Measurements from ENCODE around the gene PTGER2. TPM values are rescaled to one million over a fixed set of nuclear protein-coding genes. Genes with fewer than 3 reads are reported as not detected.
A peak's percentile ranks its signal among the peaks of the same experiment; 100 is the strongest.

PTGER2 gene
- total RNA-seq (ENCODE audit: low replicate concordance): 3.0 and 7.1 TPM in 2 replicates
- long read RNA-seq, partial matches to known transcripts: 0 of 2 reads
- long read RNA-seq, other reads (novel, unspliced or antisense): 0 of 2 reads

- H3K4me3 Mint-ChIP-seq: peak within 1 kb of the TSS; percentile 97
- H3K27me3 Mint-ChIP-seq: peaks cover 80% of the 10 kb centered on the region
- H3K36me3 Mint-ChIP-seq: no peaks in the 10 kb centered on the region
- H3K9me3 Mint-ChIP-seq: no peaks in the 10 kb centered on the region
- H3K27ac Mint-ChIP-seq: peak within 1 kb of the TSS; percentile 66
- H3K4me1 Mint-ChIP-seq (ENCODE audit: unreplicated experiment): peaks cover 19% of the 10 kb centered on the region
- TF ChIP-seq CTCF (conservative IDR thresholded peaks at IDR 0.05): no peak
- peak; percentile 76 for DNase-seq (ENCODE audit: extremely low spot score, unreplicated experiment)
Measured at GRCh38 chr14:52313903-52314594, at the start of gene PTGER2. TSS of gene PTGER2 (plus strand) at chr14:52314312. CDS start at chr14:52314549, 237 bp downstream.

DNA sequence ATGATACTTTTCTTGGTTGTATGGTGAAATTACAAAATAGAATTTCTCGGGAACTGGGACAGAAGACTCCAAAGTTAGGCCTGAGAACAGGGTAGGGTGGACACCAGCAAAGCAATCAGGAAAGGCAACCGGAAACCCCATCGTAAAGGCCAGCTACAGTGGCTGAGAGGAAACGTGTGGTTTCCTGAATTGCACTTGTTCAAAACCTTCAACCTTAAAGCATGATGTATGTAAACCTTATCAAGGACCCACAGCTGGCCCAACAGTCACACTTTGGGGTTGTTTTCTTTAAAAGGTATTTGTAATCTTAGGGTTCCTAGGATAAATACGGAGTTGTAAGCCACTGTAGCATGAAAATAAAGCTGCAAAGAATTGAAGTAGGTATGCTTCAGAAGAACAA, 48.9 kb upstream of the PTGER2 start:
- peaks cover 71% of the 10 kb centered on the region for H3K27me3 Mint-ChIP-seq
- DNase-seq (ENCODE audit: extremely low spot score, unreplicated experiment): no peak
- no peak overlapping the region for H3K27ac Mint-ChIP-seq
- no peak overlapping the region for H3K4me3 Mint-ChIP-seq
- no peaks in the 10 kb centered on the region for H3K36me3 Mint-ChIP-seq
- TF ChIP-seq CTCF (conservative IDR thresholded peaks at IDR 0.05): no peak
- H3K4me1 Mint-ChIP-seq (ENCODE audit: unreplicated experiment): peaks cover 8% of the 10 kb centered on the region
- H3K9me3 Mint-ChIP-seq: no peaks in the 10 kb centered on the region

GRCh38 chr14:52266179-52266578, 47.9 kb upstream of the PTGER2 start:
- Mint-ChIP-seq H3K36me3 (no peaks in the 10 kb centered on the region), H3K27me3 (peaks cover 80% of the 10 kb centered on the region)

DNA sequence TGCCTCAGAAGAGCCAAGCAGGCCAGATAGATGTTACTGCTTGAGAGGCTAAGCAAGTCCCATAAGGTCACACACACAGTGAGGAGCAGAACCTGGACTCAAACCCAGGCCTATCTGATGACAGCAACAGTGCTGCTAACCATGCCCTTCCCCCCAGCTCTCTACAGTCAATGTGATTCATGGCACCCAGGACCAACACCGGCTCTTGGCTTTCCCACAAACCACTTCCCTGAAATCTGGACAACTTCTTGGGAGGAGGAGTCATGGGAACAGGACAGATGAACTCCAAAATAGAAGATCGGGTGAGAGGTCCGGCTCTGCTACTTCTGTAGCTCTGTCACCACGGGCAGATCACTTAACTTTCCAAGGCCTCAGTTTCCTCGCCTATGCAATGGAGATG, 47.3 kb upstream of the PTGER2 start:
- Mint-ChIP-seq H3K4me1 (ENCODE audit: unreplicated experiment) (peaks cover 8% of the 10 kb centered on the region), H3K4me3 (peak overlapping the region; percentile 88), H3K27ac (no peak overlapping the region), H3K9me3 (no peaks in the 10 kb centered on the region), H3K27me3 (peaks cover 86% of the 10 kb centered on the region), H3K36me3 (no peaks in the 10 kb centered on the region)
- TF ChIP-seq CTCF (conservative IDR thresholded peaks at IDR 0.05): no peak
- no peak for DNase-seq (ENCODE audit: extremely low spot score, unreplicated experiment)

More at GRCh38 chr14:52266179-52266578, 47.9 kb upstream of the PTGER2 start:
- DNase-seq (ENCODE audit: extremely low spot score, unreplicated experiment): no peak
- TF ChIP-seq CTCF (conservative IDR thresholded peaks at IDR 0.05): no peak
- Mint-ChIP-seq H3K9me3 (no peaks in the 10 kb centered on the region), H3K4me3 (peak overlapping the region; percentile 39), H3K4me1 (ENCODE audit: unreplicated experiment) (peaks cover 8% of the 10 kb centered on the region), H3K27ac (no peak overlapping the region)

DNA sequence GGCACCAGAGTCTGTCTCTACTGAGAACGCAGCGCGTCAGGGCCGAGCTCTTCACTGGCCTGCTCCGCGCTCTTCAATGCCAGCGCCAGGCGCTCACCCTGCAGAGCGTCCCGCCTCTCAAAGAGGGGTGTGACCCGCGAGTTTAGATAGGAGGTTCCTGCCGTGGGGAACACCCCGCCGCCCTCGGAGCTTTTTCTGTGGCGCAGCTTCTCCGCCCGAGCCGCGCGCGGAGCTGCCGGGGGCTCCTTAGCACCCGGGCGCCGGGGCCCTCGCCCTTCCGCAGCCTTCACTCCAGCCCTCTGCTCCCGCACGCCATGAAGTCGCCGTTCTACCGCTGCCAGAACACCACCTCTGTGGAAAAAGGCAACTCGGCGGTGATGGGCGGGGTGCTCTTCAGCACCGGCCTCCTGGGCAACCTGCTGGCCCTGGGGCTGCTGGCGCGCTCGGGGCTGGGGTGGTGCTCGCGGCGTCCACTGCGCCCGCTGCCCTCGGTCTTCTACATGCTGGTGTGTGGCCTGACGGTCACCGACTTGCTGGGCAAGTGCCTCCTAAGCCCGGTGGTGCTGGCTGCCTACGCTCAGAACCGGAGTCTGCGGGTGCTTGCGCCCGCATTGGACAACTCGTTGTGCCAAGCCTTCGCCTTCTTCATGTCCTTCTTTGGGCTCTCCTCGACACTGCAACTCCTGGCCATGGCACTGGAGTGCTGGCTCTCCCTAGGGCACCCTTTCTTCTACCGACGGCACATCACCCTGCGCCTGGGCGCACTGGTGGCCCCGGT, 46.4 kb upstream of the PTGER2 start, which contains the start of gene PTGDR:
PTGDR (plus strand) TSS at position 198 of the 778 bp plus-strand sequence; CDS start at position 315, 117 bp downstream.
- DNase-seq (ENCODE audit: extremely low spot score, unreplicated experiment): no peak
- Mint-ChIP-seq H3K9me3 (no peaks in the 10 kb centered on the region), H3K27ac (no peak within 1 kb of the TSS), H3K4me1 (ENCODE audit: unreplicated experiment) (peaks cover 8% of the 10 kb centered on the region), H3K27me3 (peaks cover 94% of the 10 kb centered on the region), H3K4me3 (peak within 1 kb of the TSS; percentile 88), H3K36me3 (no peaks in the 10 kb centered on the region)
- no peak for TF ChIP-seq CTCF (conservative IDR thresholded peaks at IDR 0.05)

All from type B pancreatic cell (in vitro differentiated cells).